ENCODE data around the gene SUPT5H. TPM values are rescaled to one million over a fixed set of nuclear protein-coding genes. Genes with fewer than 3 reads are reported as not detected.
"Not testable (repeated sequence)": the region's sequence is repeated elsewhere in the genome, so short reads cannot be mapped to it uniquely, and the experiment has no call there.

SUPT5H gene
- total RNA-seq, 1 donor from 2014 or later = 48.5 TPM

GRCh38 chr19:39475748-39476147 is 30.4 kb downstream of the SUPT5H start:
- TF ChIP-seq CTCF (IDR thresholded peaks at IDR 0.05) = no peak
- no peak for TF ChIP-seq EZH2 (IDR thresholded peaks at IDR 0.05)
- TF ChIP-seq EZH2phosphoT487 (IDR thresholded peaks at IDR 0.05) = no peak
- no peaks in the 10 kb centered on the region for H4K20me1 ChIP-seq (ENCODE audit: low read depth)
- H3F3A ChIP-seq (ENCODE audit: low read depth) = peaks cover 25% of the 10 kb centered on the region
- H3K27ac ChIP-seq = no peak overlapping the region
- H3K79me2 ChIP-seq (ENCODE audit: low read depth) = peaks cover under 1% of the 10 kb centered on the region
- H3K27me3 ChIP-seq = no peaks in the 10 kb centered on the region
- H3K4me3 ChIP-seq = no peak overlapping the region
- Mint-ChIP-seq H3K4me3 (no peak overlapping the region), H3K36me3 (peaks cover 21% of the 10 kb centered on the region), H3K27ac (no peak overlapping the region), H3K4me1 (peaks cover 12% of the 10 kb centered on the region), H3K9me3 (no peaks in the 10 kb centered on the region), H3K27me3 (ENCODE audit: insufficient read depth, low read depth) (peaks cover 4% of the 10 kb centered on the region)
- no peak for DNase-seq (ENCODE audit: low spot score)
- no peak overlapping the region for H2AFZ ChIP-seq (replicated peaks)
- H3K4me2 ChIP-seq = no peak overlapping the region
- no peak overlapping the region for H3K9ac ChIP-seq
- no peaks in the 10 kb centered on the region for H3K9me3 ChIP-seq (ENCODE audit: low read depth)
- H3K36me3 ChIP-seq = no peaks in the 10 kb centered on the region
- H3K4me1 ChIP-seq = peaks cover 10% of the 10 kb centered on the region

DNA sequence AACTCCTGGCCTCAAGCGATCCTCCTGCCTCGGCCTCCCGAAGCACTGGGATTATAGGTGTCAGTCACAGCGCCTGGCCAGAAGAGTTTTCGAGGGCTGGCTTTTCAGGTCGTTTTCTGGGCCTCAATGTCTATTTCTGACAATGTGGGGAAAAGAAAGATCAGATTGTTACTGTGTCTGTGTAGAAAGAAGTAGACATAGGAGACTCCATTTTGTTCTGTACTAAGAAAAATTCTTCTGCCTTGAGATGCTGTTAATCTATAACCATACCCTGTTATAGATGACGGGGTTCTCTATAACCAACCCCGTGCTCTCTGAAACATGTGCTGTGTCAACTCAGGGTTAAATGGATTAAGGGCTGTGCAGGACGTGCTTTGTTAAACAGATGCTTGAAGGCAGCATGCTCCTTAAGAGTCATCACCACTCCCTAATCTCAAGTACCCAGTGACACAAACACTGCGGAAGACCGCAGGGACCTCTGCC is 34.0 kb downstream of the SUPT5H start:
- not testable (repeated sequence) for H2AFZ ChIP-seq (replicated peaks); H3K9me3 Mint-ChIP-seq; H3K9me3 ChIP-seq (ENCODE audit: low read depth); H3K36me3 ChIP-seq; H3K27ac ChIP-seq; H3K27me3 Mint-ChIP-seq (ENCODE audit: insufficient read depth, low read depth); H3K27me3 ChIP-seq; DNase-seq (ENCODE audit: low spot score); H4K20me1 ChIP-seq (ENCODE audit: low read depth); H3K9ac ChIP-seq; H3K4me3 ChIP-seq
- H3K36me3 Mint-ChIP-seq = peaks cover 14% of the 10 kb centered on the region
- H3K27ac Mint-ChIP-seq = peak overlapping the region; percentile 30
- Histone ChIP-seq H3K79me2 (ENCODE audit: low read depth) (peaks cover 26% of the 10 kb centered on the region), H3K4me1 (peaks cover 16% of the 10 kb centered on the region), H3F3A (ENCODE audit: low read depth) (peaks cover 25% of the 10 kb centered on the region), H3K4me2 (peak overlapping the region; percentile 88)
- H3K4me3 Mint-ChIP-seq = peak overlapping the region; percentile 91
- H3K4me1 Mint-ChIP-seq = peaks cover 26% of the 10 kb centered on the region

DNA sequence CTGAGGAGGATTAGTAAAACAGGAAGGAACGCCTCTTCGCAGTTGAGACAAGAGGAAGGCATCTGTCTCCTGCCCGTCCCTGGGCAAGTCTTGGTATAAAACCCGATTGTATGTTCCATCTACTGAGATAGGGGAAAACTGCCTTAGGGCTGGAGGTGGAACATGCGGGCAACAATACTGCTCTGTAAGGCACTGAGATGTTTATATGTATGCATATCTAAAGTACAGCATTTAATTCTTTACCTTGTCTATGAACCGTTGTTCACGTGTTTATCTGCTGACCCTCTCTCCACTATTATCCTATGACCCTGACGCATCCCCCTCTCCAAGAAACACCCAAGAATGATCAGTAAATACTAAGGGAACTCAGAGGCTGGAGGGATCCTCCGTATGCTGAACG is 34.5 kb downstream of the SUPT5H start:
- no peak for TF ChIP-seq CTCF (IDR thresholded peaks at IDR 0.05)
- no peak for TF ChIP-seq EZH2 (IDR thresholded peaks at IDR 0.05)
- TF ChIP-seq EZH2phosphoT487 (IDR thresholded peaks at IDR 0.05) = no peak
- Histone ChIP-seq H3F3A (ENCODE audit: low read depth) (peaks cover 25% of the 10 kb centered on the region), H3K4me2 (peak overlapping the region; percentile 88), H3K4me1 (peaks cover 16% of the 10 kb centered on the region), H2AFZ (replicated peaks) (peak overlapping the region; percentile 80), H3K9ac (no peak overlapping the region), H3K27me3 (no peaks in the 10 kb centered on the region), H3K9me3 (ENCODE audit: low read depth) (no peaks in the 10 kb centered on the region), H3K36me3 (no peaks in the 10 kb centered on the region), H4K20me1 (ENCODE audit: low read depth) (peaks cover 6% of the 10 kb centered on the region), H3K27ac (no peak overlapping the region), H3K4me3 (peak overlapping the region; percentile 99), H3K79me2 (ENCODE audit: low read depth) (peaks cover 26% of the 10 kb centered on the region)
- H3K36me3 Mint-ChIP-seq = peaks cover 10% of the 10 kb centered on the region
- H3K4me3 Mint-ChIP-seq = peak overlapping the region; percentile 91
- no peaks in the 10 kb centered on the region for H3K9me3 Mint-ChIP-seq
- DNase-seq (ENCODE audit: low spot score) = no peak
- no peaks in the 10 kb centered on the region for H3K27me3 Mint-ChIP-seq (ENCODE audit: insufficient read depth, low read depth)
- H3K4me1 Mint-ChIP-seq = peaks cover 26% of the 10 kb centered on the region
- H3K27ac Mint-ChIP-seq = peak overlapping the region; percentile 30

GRCh38 chr19:39480337-39481228 is 35.2 kb downstream of the SUPT5H start, which contains the start of gene TIMM50:
TIMM50 (plus strand) TSS chr19:39480838; CDS start chr19:39480854, 16 bp downstream.
- Mint-ChIP-seq H3K36me3 (peaks cover 6% of the 10 kb centered on the region), H3K4me1 (peaks cover 26% of the 10 kb centered on the region)

More at GRCh38 chr19:39480337-39481228, 35.2 kb downstream of the SUPT5H start, which contains the start of gene TIMM50:
- Histone ChIP-seq H3K4me3 (peak within 1 kb of the TSS; percentile 99), H3K9ac (peak within 1 kb of the TSS; percentile 97), H3K27ac (peak within 1 kb of the TSS; percentile 34), H3K79me2 (ENCODE audit: low read depth) (peaks cover 26% of the 10 kb centered on the region), H3K36me3 (no peaks in the 10 kb centered on the region), H3K4me1 (peaks cover 16% of the 10 kb centered on the region), H3K27me3 (no peaks in the 10 kb centered on the region), H2AFZ (replicated peaks) (peak within 1 kb of the TSS; percentile 82), H3F3A (ENCODE audit: low read depth) (peaks cover 25% of the 10 kb centered on the region), H4K20me1 (ENCODE audit: low read depth) (peaks cover 6% of the 10 kb centered on the region), H3K9me3 (ENCODE audit: low read depth) (no peaks in the 10 kb centered on the region), H3K4me2 (peak within 1 kb of the TSS; percentile 95)
- H3K27me3 Mint-ChIP-seq (ENCODE audit: insufficient read depth, low read depth) = no peaks in the 10 kb centered on the region
- DNase-seq (ENCODE audit: low spot score) = peak; percentile 99
- peak within 1 kb of the TSS; percentile 85 for H3K27ac Mint-ChIP-seq
- no peaks in the 10 kb centered on the region for H3K9me3 Mint-ChIP-seq
- peak within 1 kb of the TSS; percentile 91 for H3K4me3 Mint-ChIP-seq
- TF ChIP-seq EZH2phosphoT487 (IDR thresholded peaks at IDR 0.05) (no peak), EZH2 (IDR thresholded peaks at IDR 0.05) (no peak), CTCF (IDR thresholded peaks at IDR 0.05) (peak; percentile 6)

Data from neural progenitor cell (in vitro differentiated cells).